Left lung (tissue), 10 donors: Measurements from ENCODE around the gene CACNA1E. TPM values are rescaled to one million over a fixed set of nuclear protein-coding genes. Genes with fewer than 3 reads are reported as not detected.

Source experiments
- ATAC-seq: fragments of 200-7000 bp; cut with Tn5 transposase; one replicate; pipeline ENCODE4 v1.9.1; 2020; ENCODE audit warnings: moderate library complexity
- DNase-seq, 4 donors: peaks; one replicate each; pipeline ENCODE4 v3.0.0-alpha.2; 2013 to 2020
- H3K27ac ChIP-seq, 2 donors: fragments of 200-600 bp; sonication (generic) in 1 of 2; one replicate each; pipeline versions ENCODE4 v1.5.0 to v1.8.0; 2020 to 2021
- H3K27me3 ChIP-seq, 2 donors: fragments of 200-600 bp; sonication (generic) in 1 of 2; one replicate each; pipeline versions ENCODE4 v1.5.0 to v1.8.0; 2020 to 2021
- H3K36me3 ChIP-seq, 2 donors: fragments of 200-600 bp; sonication (generic) in 1 of 2; one replicate each; pipeline versions ENCODE4 v1.5.0 to v1.8.0; 2020 to 2021
- H3K4me1 ChIP-seq, 2 donors: fragments of 200-600 bp; one replicate each; pipeline ENCODE4 v1.8.0; 2021
- H3K4me3 ChIP-seq, 2 donors: fragments of 200-600 bp; sonication (generic) in 1 of 2; one replicate each; pipeline versions ENCODE4 v1.5.0 to v1.8.0; 2020 to 2021; ENCODE audit warnings: mild to moderate bottlenecking in 1 of 2
- H3K9me3 ChIP-seq, 2 donors: fragments of 200-600 bp; sonication (generic) in 1 of 2; one replicate each; pipeline versions ENCODE4 v1.5.0 to v1.8.0; 2020 to 2021
- CTCF ChIP-seq, 2 donors: fragments of 200-600 bp; sonication (generic) in 1 of 2; IDR thresholded peaks; one replicate each; pipeline versions ENCODE4 v1.5.0 to v1.8.0; 2021; ENCODE audit warnings: antibody characterized with exemption in 2 of 2
- intact Hi-C, 2 donors: fragments of 100-400 bp; cut with DNase I; formaldehyde crosslinking; loops; one replicate each; pipeline versions ENCODE4 v1.11.2 to v1.14.2; 2022
- polyA plus RNA-seq, 6 donors: library from polyadenylated mRNA; unstranded; fragments of 120-200 nt; gene quantifications; one replicate each; pipeline ENCODE4 v1.2.1, GENCODE V29; 2013; ENCODE audit not compliant: insufficient read length in 6 of 6
- total RNA-seq, 2 donors: library from RNA; stranded (reverse); fragmentation: NEBNext Ultra II Directional; extraction: Animal tissue kit (Norgen Biotek cat#: 25700); gene quantifications; one replicate each; pipeline ENCODE4 v1.2.1, GENCODE V29; 2021
- donor health status: DM: no; HTN: yes; CAD: no.
- donor health status: DM: no; HTN: no; CAD: no.

The CACNA1E gene
- total and polyA plus RNA-seq, 8 donors = 0.03 to 1.2 (median 0.13) TPM; not detected in 1

GRCh38 chr1:181656491-181656890 is 173.2 kb downstream of the CACNA1E start:
- H3K27me3 ChIP-seq = no peaks in the 10 kb centered on the region
- ATAC-seq (no peak), DNase-seq (no peak)
- H3K4me1 ChIP-seq = no peaks in the 10 kb centered on the region
- no peak overlapping the region for H3K27ac ChIP-seq
- H3K36me3 ChIP-seq = no peaks in the 10 kb centered on the region
- no peak overlapping the region for H3K4me3 ChIP-seq
- intact Hi-C loops = no loop called here
- no peaks in the 10 kb centered on the region for H3K9me3 ChIP-seq
- no peak for TF ChIP-seq CTCF (IDR thresholded peaks at IDR 0.05)

- ATAC-seq (no peak), DNase-seq (no peak)
- H3K36me3 ChIP-seq = no peaks in the 10 kb centered on the region
- no peak for TF ChIP-seq CTCF (IDR thresholded peaks at IDR 0.05)
- H3K9me3 ChIP-seq = no peaks in the 10 kb centered on the region
- H3K4me1 ChIP-seq = no peaks in the 10 kb centered on the region
- intact Hi-C loops = no loop called here
- no peak overlapping the region for H3K27ac ChIP-seq
- no peak overlapping the region for H3K4me3 ChIP-seq
- no peaks in the 10 kb centered on the region for H3K27me3 ChIP-seq
Observed at GRCh38 chr1:181658581-181658980, 175.3 kb downstream of the CACNA1E start.

GRCh38 chr1:181659321-181659957 is 176.1 kb downstream of the CACNA1E start:
- H3K9me3 ChIP-seq = no peaks in the 10 kb centered on the region
- ATAC-seq (no peak), DNase-seq (no peak)
- intact Hi-C loops = no loop called here
- no peaks in the 10 kb centered on the region for H3K36me3 ChIP-seq
- no peak for TF ChIP-seq CTCF (IDR thresholded peaks at IDR 0.05)
- H3K27me3 ChIP-seq = no peaks in the 10 kb centered on the region
- no peak overlapping the region for H3K4me3 ChIP-seq
- no peak overlapping the region for H3K27ac ChIP-seq
- no peaks in the 10 kb centered on the region for H3K4me1 ChIP-seq

GRCh38 chr1:181660621-181661020 is 177.3 kb downstream of the CACNA1E start:
- Histone ChIP-seq H3K27me3 (no peaks in the 10 kb centered on the region), H3K36me3 (no peaks in the 10 kb centered on the region), H3K4me1 (no peaks in the 10 kb centered on the region), H3K4me3 (no peak overlapping the region), H3K27ac (no peak overlapping the region), H3K9me3 (no peaks in the 10 kb centered on the region)
- intact Hi-C loops = no loop called here
- TF ChIP-seq CTCF (IDR thresholded peaks at IDR 0.05) = no peak
- no peak for DNase-seq
- ATAC-seq = no peak

- no peak for DNase-seq
- intact Hi-C loops = no loop called here
- ATAC-seq = no peak
- Histone ChIP-seq H3K4me1 (no peaks in the 10 kb centered on the region), H3K4me3 (no peak overlapping the region), H3K9me3 (no peaks in the 10 kb centered on the region), H3K27me3 (no peaks in the 10 kb centered on the region), H3K36me3 (no peaks in the 10 kb centered on the region), H3K27ac (no peak overlapping the region)
- no peak for TF ChIP-seq CTCF (IDR thresholded peaks at IDR 0.05)
Observed at GRCh38 chr1:181661569-181661968, 178.3 kb downstream of the CACNA1E start.
